Activated CD8-positive, alpha-beta memory T cell treated with anti-CD3 and anti-CD28 coated beads, Interleukin-2, amount 50 U/mL, for 1 hour (primary cell): ENCODE data around the gene SLC16A13.

Experiments used
- DNase-seq: peaks from one replicate; pipeline ENCODE4 v3.0.0-alpha.2; 2020; ENCODE audit errors: extremely low read depth

The SLC16A13 gene

DNA sequence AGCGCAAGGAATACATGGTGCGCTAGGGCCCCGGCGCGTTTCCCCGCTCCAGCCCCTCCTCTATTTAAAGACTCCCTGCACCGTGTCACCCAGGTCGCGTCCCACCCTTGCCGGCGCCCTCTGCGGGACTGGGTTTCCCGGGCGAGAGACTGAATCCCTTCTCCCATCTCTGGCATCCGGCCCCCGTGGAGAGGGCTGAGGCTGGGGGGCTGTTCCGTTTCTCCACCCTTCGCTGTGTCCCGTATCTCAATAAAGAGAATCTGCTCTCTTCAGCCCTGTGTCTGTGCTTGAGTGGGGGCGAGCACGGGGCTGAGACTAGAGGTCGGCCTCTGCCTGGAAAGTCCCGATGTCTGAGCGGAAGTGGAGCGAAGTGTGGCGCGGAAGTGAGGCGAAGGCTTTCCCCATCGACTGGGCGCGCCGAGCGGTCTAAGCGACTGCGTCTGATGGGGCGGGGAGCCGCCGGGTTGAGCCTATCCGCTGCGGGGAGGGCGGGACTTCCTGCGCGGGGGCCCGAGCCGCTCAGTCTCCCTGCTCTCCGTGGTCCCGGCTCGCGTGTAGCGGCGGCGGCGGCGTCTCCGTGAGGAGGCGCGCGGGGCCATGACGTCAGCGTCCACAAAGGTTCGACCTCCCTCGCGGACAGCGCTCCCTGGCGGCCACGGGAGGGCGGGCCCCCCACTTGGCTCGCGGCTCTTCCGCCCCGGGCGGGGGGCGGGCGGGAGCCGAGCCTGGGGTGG is 21.4 kb upstream of the SLC16A13 start:
- DNase-seq = peak; percentile 94

DNA sequence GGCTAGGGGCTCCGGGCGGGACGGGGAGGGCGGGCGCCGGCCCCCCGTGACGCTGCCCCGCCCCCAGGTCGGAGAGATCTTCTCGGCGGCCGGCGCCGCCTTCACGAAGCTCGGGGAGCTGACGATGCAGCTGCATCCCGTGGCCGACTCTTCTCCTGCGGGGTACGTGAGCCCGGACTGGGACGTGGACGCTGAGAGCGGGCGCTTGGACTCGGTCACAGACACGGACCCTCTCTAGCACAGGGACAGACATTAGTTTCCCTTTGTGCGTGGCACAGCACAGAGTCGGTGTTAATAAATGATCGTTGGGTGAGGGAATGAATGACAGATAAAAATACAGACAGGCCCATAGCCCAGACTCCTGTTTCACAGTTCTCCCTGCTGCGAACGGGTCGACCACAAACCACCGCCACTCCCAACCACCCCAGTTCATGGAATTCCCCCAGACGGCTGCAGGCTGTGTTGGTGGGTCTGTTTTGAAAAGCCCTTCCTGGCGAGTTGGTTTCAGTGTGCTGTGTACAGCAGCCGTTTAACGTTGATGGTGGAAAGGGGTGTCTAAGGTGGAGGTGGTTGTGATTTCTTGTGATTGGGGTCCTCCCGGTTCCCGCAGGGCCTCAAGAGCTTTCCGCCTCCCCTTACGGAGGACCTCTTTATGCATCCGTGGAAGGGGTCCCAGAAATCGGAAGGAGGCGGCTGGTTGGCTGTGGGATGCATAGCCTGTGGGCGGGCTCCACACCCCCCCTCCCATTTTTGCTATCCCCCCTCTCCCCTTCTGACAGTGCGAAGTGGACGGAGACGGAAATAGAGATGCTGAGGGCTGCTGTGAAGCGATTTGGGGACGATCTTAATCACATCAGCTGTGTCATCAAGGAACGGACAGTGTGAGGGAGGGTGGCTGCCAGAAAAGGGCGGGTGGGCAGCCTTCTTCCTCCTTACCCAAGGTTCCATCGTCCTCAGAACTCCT is 20.5 kb upstream of the SLC16A13 start:
- DNase-seq = peak; percentile 73

DNA sequence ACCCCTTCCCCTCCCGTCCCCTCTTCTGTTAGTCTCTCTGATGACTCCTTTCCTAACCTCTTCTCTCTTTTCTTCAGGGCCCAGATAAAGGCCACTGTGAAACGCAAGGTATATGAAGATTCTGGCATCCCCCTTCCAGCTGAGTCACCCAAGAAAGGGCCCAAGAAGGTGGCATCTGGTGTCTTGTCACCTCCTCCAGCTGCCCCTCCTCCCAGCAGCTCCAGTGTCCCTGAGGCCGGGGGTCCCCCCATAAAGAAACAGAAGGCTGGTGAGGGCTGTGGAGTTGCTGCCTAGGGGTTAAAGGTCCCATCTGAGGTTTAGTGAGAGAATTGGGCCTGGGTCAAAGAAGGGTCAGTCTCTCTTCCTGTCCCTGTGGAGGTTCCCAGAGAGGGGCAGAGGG is 19.4 kb upstream of the SLC16A13 start:
- no peak for DNase-seq

DNA sequence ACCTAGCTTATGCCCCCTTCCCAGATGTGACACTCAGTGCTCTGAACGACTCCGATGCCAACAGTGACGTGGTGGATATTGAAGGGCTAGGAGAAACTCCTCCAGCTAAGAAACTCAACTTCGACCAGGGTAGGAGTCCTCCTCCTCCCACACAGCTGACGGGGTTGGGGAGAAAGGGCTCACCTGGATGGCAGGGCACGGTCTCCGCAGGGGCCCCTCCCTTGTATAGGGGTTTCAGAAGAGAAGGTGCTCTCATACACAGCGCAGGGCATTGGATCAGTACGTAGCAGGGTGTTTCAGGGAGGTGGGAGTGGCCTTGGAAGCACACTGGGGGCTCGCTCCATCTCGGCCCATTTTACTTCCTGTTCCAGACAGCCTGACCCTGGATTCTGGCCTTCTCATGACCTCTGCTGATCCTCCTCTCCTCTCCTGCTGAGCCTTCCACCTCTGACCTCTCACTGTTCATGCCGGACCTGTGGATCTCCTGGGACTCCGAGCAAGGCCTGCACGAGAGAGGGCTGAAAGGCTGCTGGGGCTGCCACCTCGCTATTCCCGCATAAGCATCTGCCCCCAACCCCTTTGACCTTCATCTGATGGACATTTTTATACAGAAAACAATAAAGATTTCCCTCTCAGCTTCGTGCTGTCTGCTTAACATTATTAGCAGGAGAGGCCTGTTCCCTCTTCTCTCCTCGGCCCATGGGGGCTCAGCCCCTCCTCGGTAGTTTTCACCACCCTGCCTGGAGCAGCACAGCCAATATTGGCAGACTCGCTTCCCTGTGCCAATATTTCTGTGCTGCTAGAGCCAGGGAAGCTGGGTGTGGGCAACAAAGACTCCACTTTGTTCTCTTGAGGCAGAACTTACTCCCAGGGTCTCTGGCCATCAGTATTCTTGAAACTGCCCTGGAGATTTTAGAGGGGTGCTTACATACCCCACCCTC is 18.7 kb upstream of the SLC16A13 start:
- no peak for DNase-seq

DNA sequence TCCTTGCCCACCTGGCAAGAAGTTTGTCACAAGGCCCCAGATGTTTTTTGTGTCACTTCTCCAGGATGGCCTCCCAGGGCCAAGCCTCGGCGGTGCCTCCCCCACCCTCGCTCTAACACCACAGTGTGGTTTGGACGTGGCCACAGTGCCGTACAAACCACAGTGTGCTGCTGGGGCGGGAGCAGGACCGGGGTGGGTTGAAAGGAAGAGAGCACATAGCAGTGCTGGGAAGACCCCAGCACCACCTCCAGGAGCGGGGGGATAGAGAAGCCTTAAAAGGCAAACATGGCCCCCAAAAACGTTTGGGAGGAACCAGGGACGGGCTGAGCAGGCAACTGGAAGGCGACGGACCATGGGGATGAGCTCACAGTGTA is 18.0 kb upstream of the SLC16A13 start:
- DNase-seq = no peak

DNA sequence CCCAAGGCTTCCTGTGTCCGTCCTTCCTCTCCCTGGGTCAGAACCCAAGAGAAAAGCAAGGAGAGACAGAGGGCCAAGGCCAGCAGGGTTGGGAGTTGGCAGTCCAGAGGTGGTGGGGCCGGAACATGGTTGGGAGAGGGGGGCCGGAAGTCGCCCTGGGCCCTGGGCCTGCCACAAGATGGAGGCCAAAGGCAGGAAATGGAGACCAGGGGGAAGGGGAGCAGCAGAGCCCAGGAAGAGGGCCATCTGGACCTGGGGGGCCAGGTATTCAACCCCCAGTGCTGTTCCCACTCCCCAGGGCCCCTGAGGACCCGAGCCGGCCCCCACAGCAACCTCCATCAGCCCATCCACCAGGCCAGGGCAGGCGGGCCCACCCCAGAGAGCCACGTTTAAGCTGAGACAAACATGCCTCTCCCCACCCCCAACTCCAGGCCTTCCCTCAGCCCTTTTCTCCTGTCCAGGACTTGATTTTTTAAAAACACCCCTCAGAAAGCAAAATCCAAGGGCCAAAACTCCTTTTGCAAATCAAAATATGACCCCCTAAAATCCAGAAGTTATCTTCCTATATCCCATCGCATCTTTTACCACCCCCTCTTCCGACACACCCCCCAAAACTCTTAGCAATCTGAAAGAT is 17.4 kb upstream of the SLC16A13 start:
- no peak for DNase-seq

DNA sequence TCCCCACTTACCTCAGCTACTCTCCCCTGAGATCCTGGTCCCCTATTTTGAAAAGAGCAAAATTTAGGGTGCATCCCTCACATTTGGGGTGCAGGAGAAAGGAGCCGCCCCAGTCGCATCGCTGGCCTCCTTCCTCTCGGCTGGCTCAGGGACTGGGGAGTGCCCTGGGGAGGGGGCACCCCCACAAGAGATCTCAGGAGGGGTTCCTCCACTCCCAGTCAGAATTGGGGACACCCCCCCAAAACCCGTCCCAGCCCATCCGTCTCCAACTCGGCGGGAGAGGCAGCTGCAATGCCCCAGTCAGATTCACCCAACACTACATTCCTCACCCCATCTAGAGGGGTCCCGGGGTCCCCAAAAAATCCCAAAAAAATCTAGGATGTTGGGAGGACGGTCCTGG is 16.4 kb upstream of the SLC16A13 start:
- DNase-seq = no peak

DNA sequence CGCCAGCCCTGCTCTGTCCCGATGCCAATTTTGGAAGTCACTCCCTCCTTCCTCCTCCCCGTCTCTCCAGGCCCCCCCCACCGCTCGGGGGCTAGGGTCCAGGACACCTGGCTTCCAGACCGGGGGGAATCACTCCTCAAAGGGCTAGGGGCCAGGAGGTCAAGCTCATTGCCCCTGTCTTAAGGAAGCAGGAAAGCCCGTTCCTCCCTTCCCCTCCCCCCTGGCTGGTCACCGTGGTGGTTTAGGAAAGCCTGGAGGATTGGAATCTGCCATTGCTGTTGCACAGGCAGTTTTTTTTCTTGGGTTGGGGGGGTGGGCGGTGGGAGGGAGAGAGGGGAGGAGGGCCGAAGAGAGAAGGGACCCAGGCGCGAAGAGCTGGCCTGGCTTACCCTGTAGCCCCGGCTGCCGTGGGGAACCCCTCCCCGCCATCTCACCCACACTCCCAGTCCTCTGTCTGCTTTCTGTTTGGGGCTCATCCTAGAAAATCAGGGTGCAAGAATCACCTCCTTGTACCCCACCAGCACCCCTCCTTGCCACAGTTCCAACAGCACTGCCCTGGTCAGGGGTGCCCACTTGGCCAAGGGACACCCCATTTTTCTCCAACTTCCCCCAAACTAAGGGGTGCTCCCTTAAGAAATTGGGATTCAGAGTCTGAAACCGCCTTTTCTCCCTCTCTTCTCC is 15.8 kb upstream of the SLC16A13 start:
- no peak for DNase-seq

DNA sequence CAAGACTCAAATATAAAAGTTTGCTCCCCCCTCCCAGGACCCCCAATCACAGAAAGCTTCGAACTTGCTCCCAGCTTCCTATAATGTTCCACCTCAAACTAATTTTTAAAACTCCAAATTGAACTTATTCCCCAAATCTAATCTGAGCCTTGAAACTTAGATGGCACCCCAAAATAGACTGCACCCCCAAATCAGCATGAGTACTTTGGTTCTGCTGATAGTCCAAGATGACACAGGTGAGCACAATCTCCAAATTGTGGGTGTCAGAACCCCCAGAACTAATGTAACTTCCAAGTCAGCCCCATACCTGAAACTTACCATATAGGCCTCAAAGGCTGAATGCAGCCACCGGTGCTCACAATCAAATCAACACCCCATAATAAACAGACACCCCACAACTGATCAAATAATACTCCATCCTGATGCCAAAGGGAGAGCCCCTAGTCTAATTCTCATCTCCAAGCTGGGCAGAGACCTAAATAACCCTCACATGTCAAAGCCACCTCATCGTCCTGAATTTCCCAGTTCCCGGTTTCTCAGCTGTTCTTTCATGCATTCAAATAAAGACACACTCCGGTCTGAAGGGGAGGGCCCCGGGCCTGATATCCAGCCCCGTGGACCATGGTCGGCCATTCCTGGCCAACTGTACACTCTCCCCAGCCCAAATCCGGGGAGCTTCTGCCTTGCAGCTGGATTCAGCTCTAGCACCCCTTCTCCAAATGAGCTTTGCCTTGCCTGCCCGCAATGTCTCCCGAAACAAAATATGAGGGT is 14.7 kb upstream of the SLC16A13 start:
- no peak for DNase-seq

DNA sequence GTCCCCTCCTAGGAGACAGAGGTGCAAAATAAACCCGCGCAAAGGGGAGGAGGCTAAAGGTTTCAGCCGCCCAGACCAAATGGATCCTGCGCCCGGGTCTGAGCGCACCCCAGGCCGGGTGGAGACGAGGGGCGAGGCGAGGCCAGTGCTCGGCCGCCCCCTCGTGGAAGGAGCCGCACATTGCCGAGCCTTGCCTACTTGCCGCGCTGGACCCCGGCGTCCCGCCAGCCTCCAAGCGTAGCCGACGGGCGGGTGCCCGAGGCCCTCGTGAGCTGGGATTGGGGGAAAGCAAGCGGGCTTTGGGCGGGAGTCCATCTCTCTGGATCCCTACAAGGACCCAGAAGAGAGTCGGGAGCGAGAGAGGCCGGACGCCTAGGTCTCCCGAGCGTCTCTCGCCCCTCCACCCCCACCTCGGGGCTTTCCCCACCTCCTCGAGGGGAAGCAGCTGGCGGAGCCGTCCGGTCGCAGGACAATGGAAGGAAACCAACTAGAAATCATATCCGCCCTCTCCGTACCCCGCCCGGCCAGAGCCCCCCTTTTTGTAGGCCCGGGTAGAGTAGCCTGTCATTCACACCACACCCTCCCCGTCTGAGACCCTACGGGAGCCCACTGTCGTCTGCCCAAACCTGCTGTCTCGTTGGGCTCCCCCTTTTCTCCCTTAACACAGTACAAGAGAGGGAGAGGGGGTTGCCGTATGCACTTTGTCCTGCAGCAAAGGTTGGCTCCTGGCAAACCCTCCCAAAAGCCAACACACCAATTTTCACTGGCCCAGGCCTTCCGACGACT is 13.6 kb upstream of the SLC16A13 start:
- no peak for DNase-seq

DNA sequence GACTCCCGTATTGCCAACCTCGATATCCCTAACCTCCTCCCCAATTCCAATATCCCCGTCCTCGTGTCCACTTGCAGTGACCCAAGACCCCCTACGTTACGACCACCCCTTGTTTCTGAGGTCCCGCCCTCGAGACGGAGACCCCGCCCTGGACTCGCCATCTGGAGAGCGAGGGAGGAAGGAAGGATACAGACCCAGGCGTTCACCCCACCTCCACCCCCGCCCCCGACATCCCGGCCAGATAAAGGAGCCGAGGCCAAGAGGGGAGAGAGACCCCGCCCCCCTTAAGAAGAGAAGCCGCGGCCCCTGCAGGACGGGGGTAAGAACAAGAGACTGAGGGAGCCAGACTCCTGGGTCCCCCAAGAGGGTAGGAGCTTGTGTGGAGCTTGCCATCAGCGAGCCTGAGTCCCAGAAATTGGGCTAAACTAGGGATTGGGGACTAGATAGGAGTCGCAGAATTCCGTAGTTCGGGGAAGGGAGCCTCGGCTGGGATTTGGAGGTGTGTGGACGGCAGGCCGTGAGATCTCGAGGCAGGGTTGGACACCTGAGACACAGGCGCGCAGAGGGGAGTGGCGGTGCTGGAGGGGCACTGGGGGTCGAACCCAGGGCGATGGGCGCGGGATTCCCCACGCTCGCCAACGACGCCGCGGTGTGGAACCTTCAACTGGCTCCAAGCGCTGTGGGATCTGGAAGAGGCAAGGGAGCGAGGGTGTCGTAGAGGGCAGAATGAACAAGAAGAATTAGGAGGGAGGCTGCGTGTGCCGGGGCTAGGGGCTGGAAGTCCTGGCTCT is 12.8 kb upstream of the SLC16A13 start, which contains the start of gene BCL6B:
Gene BCL6B, plus strand, starts transcription at position 270 of the 791 bp plus-strand sequence. CDS start 622 bp downstream, outside the sequence.
- no peak for DNase-seq

DNA sequence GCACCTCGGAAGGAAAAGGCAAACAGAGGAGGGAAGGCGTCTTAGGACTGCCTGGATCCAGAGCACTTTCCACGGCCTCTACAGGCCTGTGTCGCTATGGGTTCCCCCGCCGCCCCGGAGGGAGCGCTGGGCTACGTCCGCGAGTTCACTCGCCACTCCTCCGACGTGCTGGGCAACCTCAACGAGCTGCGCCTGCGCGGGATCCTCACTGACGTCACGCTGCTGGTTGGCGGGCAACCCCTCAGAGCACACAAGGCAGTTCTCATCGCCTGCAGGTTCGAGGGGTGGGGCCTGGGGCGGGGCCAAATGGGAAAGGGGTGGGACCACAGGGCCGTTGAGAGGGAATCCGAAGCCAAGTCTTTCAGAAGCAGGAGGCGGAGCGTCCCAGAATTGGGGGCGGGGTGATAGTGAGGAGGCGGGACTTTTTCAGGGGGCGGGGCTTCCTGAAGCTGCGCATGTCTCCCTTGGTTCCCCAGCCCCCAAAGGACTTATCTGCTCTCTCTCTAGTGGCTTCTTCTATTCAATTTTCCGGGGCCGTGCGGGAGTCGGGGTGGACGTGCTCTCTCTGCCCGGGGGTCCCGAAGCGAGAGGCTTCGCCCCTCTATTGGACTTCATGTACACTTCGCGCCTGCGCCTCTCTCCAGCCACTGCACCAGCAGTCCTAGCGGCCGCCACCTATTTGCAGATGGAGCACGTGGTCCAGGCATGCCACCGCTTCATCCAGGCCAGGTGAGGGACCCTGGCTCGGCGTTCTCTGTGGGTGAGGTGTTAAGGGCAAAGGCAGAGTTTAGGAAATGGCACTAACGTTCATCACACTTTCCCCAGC is 12.0 kb upstream of the SLC16A13 start:
- DNase-seq = peak; percentile 83

DNA sequence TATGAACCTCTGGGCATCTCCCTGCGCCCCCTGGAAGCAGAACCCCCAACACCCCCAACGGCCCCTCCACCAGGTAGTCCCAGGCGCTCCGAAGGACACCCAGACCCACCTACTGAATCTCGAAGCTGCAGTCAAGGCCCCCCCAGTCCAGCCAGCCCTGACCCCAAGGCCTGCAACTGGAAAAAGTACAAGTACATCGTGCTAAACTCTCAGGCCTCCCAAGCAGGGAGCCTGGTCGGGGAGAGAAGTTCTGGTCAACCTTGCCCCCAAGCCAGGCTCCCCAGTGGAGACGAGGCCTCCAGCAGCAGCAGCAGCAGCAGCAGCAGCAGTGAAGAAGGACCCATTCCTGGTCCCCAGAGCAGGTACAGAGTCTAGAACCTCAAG is 11.4 kb upstream of the SLC16A13 start:
- DNase-seq = no peak

DNA sequence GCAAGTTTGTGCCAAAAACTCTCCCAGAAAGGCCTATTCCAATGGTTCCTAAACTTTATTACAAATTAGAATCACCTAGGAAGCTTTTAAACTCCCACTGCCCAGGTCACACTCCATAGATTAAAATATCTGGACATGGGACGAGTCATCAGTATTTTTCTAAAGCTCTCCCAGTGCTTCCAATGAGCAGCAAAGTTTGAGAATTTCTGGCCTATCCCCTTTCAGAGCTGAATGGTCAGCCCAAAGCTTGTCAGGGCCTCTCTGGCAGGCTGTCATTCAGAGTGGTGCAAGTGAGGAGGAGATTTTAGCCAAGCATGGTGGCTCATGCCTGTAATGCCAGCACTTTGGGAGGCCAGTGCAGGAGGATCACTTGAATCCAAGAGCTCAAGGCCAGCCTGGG is 10.6 kb upstream of the SLC16A13 start:
- no peak for DNase-seq

DNA sequence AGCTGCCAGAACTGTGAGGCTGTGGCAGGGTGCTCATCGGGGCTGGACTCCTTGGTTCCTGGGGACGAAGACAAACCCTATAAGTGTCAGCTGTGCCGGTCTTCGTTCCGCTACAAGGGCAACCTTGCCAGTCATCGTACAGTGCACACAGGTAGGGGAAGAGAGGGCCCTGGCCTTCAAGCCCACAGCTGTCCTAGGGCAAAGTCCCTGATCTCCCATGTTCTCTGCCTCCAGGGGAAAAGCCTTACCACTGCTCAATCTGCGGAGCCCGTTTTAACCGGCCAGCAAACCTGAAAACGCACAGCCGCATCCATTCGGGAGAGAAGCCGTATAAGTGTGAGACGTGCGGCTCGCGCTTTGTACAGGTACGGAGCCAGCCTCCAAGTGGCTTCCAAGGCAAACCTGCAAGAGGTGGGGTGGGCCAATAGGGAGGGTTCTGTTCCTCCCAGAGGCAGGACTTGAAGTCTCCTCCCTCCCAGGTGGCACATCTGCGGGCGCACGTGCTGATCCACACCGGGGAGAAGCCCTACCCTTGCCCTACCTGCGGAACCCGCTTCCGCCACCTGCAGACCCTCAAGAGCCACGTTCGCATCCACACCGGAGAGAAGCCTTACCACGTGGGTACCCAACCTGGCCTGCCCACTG is 9.2 kb upstream of the SLC16A13 start:
- no peak for DNase-seq

DNA sequence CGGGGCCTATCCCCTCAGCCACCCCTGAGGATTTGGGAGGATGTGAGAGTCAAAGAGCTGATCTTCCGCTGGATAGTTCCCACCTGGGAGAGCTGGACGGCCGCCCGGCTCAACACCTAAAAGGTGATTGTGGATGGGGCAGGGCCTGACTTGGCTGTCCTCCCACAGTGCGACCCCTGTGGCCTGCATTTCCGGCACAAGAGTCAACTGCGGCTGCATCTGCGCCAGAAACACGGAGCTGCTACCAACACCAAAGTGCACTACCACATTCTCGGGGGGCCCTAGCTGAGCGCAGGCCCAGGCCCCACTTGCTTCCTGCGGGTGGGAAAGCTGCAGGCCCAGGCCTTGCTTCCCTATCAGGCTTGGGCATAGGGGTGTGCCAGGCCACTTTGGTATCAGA is 8.5 kb upstream of the SLC16A13 start:
- DNase-seq = no peak

DNA sequence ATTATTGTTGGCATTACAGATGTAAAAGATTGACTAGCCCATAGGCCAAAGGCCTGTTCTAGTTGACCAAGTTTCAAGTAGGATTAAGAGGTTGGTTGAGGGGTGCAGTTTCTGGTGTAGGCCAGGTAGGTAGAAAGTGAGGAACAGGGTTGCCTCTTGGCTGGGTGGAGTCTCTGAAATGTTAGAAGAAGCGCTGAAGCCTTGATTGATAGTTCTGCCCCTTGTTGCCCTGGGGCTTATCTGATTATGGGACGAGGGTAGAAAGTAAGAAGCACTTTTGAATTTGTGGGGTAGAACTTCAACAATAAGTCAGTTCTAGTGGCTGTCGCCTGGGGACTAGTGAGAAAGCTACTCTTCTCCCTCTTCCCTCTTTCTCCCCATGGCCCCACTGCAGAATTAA is 6.7 kb upstream of the SLC16A13 start:
- DNase-seq = no peak
